Heart left ventricle (tissue), 16 donors: ENCODE results near the gene RPS8. TPM values are rescaled to one million over a fixed set of nuclear protein-coding genes. Genes with fewer than 3 reads are reported as not detected.
A peak's percentile ranks its signal among the peaks of the same experiment; 100 is the strongest.
"Not testable (repeated sequence)": the region's sequence is repeated elsewhere in the genome, so short reads cannot be mapped to it uniquely, and the experiment has no call there.

ENCODE experiments used
- ATAC-seq, 4 donors: fragments of 200-7000 bp; cut with Tn5 transposase; one replicate each; pipeline ENCODE4 v1.9.1; 2020 to 2022; ENCODE audit warnings: moderate library complexity in 4 of 4, mild to moderate bottlenecking in 3 of 4, moderate number of reproducible peaks in 1 of 4
- DNase-seq, 5 donors: peaks; one replicate each; pipeline ENCODE4 v3.0.0-alpha.2; 2020
- H3K27ac ChIP-seq, 12 donors: fragments of 200-600 bp; sonication (generic) in 4 of 12; one replicate each; pipeline versions ENCODE4 v1.5.0 to v1.8.0; 2016 to 2022; ENCODE audit warnings: mild to moderate bottlenecking in 2 of 12
- H3K27me3 ChIP-seq, 9 donors: fragments of 200-600 bp; sonication (generic) in 2 of 9; one replicate each; pipeline versions ENCODE4 v1.5.1 to v1.8.0; 2016 to 2022; ENCODE audit warnings: mild to moderate bottlenecking in 3 of 9
- H3K36me3 ChIP-seq, 9 donors: fragments of 200-600 bp; sonication (generic) in 2 of 9; one replicate each; pipeline versions ENCODE4 v1.5.0 to v1.8.0; 2018 to 2022; ENCODE audit warnings: mild to moderate bottlenecking in 2 of 9
- H3K4me1 ChIP-seq, 12 donors: fragments of 200-600 bp; sonication (generic) in 4 of 12; one replicate each; pipeline versions ENCODE4 v1.5.0 to v1.8.0; 2016 to 2022; ENCODE audit warnings: mild to moderate bottlenecking in 3 of 12
- H3K4me3 ChIP-seq, 12 donors: fragments of 200-600 bp; sonication (generic) in 4 of 12; one replicate each; pipeline versions ENCODE4 v1.5.0 to v1.8.0; 2017 to 2022; ENCODE audit warnings: mild to moderate bottlenecking in 9 of 12, moderate library complexity in 4 of 12
- H3K9me3 ChIP-seq, 12 donors: fragments of 200-600 bp; sonication (generic) in 4 of 12; one replicate each; pipeline versions ENCODE4 v1.5.0 to v1.8.0; 2016 to 2022; ENCODE audit warnings: mild to moderate bottlenecking in 1 of 12
- POLR2A ChIP-seq, 2 donors: fragments of 450-650 bp; IDR thresholded peaks; one replicate each; pipeline ENCODE4 v1.6.1; 2017; ENCODE audit warnings: antibody characterized with exemption in 2 of 2, mild to moderate bottlenecking in 2 of 2, moderate library complexity in 2 of 2
- WGBS, 4 donors: extraction: QIAGEN DNeasy Blood & Tissue Kit in 2 of 4; methylation state at CpG; one replicate each; pipeline versions ENCODE4 v1.1.5 to v1.1.7; 2013 to 2018; 5-methylcytosine and 5-hydroxymethylcytosine counted together
- intact Hi-C, 10 donors: fragments of 100-400 bp; cut with DNase I; formaldehyde crosslinking; loops; one replicate each; pipeline versions ENCODE4 v1.11.1 to v1.14.2; 2022
- polyA plus RNA-seq, 2 donors: library from polyadenylated mRNA; stranded (reverse); fragments of 200-250 nt; gene quantifications; one replicate each; pipeline ENCODE4 v1.2.3, GENCODE V29; 2013
- total RNA-seq, 9 donors: library from RNA; depleted of rRNA in 2 of 9; stranded (reverse); fragments of >200 nt in 2 of 9; fragmentation: NEBNext Ultra II Directional in 3 of 9; extraction: Animal tissue kit (Norgen Biotek cat#: 25700) in 3 of 9; gene quantifications; one replicate each; pipeline versions ENCODE4 v1.1.0 to v1.2.4, GENCODE V29; 2016 to 2023
- TF ChIP-seq, protein P1 (sequence below), 12 donors: fragments of 200-600 bp; sonication (generic) in 4 of 12; IDR thresholded peaks; one replicate each; pipeline versions ENCODE4 v1.5.0 to v1.8.0; 2018 to 2022; ENCODE audit warnings: antibody characterized with exemption in 12 of 12, mild to moderate bottlenecking in 5 of 12
- donor health status: ischemic (EF 13 %, LVEDD 7.1; RV severe dilation, severe dysfunction).
- donor health status: healthy with polysubstance abuse.
- donor health status: DM: no; HTN: yes; CAD: no.
- donor health status: DM: no; HTN: no; CAD: no.
- donor health status: ischemic (EF 25% LVEDD 6.9; RV normal size, moderate dysfunction).
- donor health status: ischemic (EF 25% LVEDD 5.7; RV mildly dilated, moderate dysfunction).
- donor health status: healthy.
- donor health status: DM: yes; HTN: yes; CAD: no.
- donor health status: ischemic (EF 35%, LVEDD 5.7; RV mildly dilated, moderate dysfunction).
- donor health status: nonischemic (EF 11% LVEDD 7.7; RV severe dilation, severe dysfunction).
- donor health status: DM: yes; HTN: yes; CAD: no.
- donor health status: PGD.
- donor health status: ischemic (EF 29% LVEDD 5.4; RV normal size, mild dysfunction).
- donor health status: nonischemic (EF 23%, LVEDD 6.1; RV moderate dilation, normal function).

The RPS8 gene
- total and polyA plus RNA-seq, 11 donors: 576 to 1,848 (median 967) TPM

DNA sequence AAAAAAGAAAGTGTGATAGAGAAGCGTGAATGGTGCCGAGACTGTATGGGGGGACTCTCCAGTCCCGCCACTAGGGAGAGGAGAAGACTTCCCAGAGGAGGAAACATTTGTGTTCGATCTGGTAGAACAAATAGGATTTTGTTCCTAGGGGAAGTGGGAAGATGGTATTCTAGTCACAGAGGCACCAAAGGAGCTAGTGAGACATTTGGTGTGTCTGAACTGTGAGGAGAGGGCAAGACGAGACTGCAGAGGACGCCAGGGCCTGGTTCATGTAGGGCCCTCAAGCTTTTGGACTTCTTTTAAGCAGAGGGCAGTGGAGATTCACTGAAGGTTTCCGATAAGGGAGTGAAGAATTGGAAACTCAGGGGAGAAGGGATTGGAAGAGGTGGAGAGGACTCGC, 35.9 kb downstream of the RPS8 start:
- Histone ChIP-seq H3K27ac (peak overlapping the region in 9 of 12 donors; percentile 3 to 100 (median 99)), H3K4me1 (peaks cover 8 to 84% (median 67%) of the 10 kb centered on the region in 12 donors), H3K36me3 (peaks cover 0 to 22% (median 9%) of the 10 kb centered on the region in 9 donors), H3K9me3 (no peaks in the 10 kb centered on the region), H3K27me3 (no peaks in the 10 kb centered on the region), H3K4me3 (peak overlapping the region in 1 of 12 donors; percentile 6)
- intact Hi-C loops: loop anchor here in 1 of 10 donors (10.0 kb wide), 1 partner anchor 76 kb away; the partner anchor contains the start of genes KIF2C and RNU5D-1
- no peak for ATAC-seq
- peak in 2 of 5 donors; percentile 10 to 13 for DNase-seq
- 66 to 77% (median 72%) methylated on average over 8 of the region's 8 CpGs for WGBS, 4 donors
- no peak for TF ChIP-seq POLR2A (IDR thresholded peaks at IDR 0.05)
- TF ChIP-seq, protein P1, sequence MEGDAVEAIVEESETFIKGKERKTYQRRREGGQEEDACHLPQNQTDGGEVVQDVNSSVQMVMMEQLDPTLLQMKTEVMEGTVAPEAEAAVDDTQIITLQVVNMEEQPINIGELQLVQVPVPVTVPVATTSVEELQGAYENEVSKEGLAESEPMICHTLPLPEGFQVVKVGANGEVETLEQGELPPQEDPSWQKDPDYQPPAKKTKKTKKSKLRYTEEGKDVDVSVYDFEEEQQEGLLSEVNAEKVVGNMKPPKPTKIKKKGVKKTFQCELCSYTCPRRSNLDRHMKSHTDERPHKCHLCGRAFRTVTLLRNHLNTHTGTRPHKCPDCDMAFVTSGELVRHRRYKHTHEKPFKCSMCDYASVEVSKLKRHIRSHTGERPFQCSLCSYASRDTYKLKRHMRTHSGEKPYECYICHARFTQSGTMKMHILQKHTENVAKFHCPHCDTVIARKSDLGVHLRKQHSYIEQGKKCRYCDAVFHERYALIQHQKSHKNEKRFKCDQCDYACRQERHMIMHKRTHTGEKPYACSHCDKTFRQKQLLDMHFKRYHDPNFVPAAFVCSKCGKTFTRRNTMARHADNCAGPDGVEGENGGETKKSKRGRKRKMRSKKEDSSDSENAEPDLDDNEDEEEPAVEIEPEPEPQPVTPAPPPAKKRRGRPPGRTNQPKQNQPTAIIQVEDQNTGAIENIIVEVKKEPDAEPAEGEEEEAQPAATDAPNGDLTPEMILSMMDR (IDR thresholded peaks at IDR 0.05): no peak

DNA sequence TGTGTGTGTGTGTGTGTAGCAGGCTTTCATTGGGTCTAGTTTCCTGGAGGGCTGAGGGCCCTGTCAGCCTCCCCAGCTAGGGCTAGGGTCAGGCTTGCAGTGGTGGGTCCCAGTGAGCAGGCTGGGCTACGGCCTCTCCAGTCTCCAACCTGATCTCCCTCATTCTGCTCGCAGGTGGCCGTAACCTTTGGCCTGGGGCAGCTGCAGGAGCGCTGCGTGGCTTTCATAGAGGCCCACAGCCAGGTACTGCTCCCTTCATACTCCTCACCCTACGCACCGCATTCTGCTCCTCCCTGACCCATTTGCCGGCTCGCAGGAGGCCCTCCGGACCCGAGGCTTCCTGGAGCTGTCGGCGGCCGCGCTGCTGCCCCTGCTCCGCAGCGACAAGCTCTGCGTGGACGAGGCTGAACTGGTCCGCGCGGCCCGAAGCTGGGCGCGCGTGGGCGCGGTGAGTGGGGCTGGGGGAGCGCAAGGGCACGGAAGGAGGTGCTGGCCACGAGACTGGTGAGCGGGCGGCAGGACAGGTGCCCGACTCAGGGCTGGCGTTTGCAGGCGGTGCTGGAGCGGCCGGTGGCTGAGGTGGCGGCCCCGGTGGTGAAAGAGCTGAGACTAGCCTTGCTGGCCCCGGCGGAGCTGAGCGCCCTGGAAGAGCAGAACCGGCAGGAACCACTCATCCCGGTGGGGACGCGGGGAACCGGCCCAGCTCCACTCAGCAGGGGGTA, 37.6 kb downstream of the RPS8 start:
- Histone ChIP-seq H3K4me3 (peak overlapping the region; percentile 6 to 66 (median 55)), H3K27ac (peak overlapping the region; percentile 7 to 90 (median 88)), H3K36me3 (peaks cover 0 to 18% (median 5%) of the 10 kb centered on the region in 9 donors), H3K4me1 (peaks cover 0 to 66% (median 51%) of the 10 kb centered on the region in 12 donors), H3K27me3 (no peaks in the 10 kb centered on the region), H3K9me3 (no peaks in the 10 kb centered on the region)
- no peak for TF ChIP-seq POLR2A (IDR thresholded peaks at IDR 0.05)
- TF ChIP-seq, protein P1 (IDR thresholded peaks at IDR 0.05): no peak
- peak in 2 of 5 donors; percentile 44 to 68 for DNase-seq
- WGBS, 4 donors: 53 to 71% (median 61%) methylated on average over 32 to 48 of the region's 48 CpGs
- intact Hi-C loops: loop anchor here in 1 of 10 donors (10.0 kb wide), 1 partner anchor 78 kb away; the partner anchor contains the start of genes KIF2C and RNU5D-1
- peak in 1 of 4 donors; percentile 2 for ATAC-seq

DNA sequence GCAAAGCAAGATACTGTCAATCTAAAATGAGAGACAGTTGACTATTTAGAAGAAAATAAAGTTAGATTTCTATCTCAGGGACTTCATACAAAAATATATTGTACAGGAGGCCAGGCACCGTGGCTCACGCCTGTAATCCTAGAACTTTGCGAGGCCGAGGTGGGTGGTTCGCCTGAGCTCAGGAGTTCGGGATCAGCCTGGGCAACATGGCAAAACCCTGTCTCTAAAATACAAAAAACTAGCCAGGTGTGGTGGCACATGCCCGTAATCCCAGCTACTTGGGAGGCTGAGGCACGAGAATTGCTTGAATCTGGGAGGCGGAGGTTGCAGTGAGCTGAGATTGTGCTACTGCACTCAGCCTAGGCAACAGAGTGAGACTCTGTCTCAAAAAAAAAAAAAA, 40.6 kb downstream of the RPS8 start:
- peaks cover 0 to 64% (median 38%) of the 10 kb centered on the region in 12 donors for H3K4me1 ChIP-seq
- not testable (repeated sequence) for H3K4me3 ChIP-seq, H3K27me3 ChIP-seq, H3K27ac ChIP-seq, H3K9me3 ChIP-seq, ATAC-seq
- H3K36me3 ChIP-seq: peaks cover 0 to 18% (median 5%) of the 10 kb centered on the region in 9 donors
- intact Hi-C loops: loop anchor here in 1 of 10 donors (10.0 kb wide), 1 partner anchor 81 kb away; the partner anchor contains the start of genes KIF2C and RNU5D-1
- 86 to 97% (median 91%) methylated on average over 9 of the region's 9 CpGs for WGBS, 4 donors
- peak in 2 of 5 donors; percentile 2 to 20 for DNase-seq

DNA sequence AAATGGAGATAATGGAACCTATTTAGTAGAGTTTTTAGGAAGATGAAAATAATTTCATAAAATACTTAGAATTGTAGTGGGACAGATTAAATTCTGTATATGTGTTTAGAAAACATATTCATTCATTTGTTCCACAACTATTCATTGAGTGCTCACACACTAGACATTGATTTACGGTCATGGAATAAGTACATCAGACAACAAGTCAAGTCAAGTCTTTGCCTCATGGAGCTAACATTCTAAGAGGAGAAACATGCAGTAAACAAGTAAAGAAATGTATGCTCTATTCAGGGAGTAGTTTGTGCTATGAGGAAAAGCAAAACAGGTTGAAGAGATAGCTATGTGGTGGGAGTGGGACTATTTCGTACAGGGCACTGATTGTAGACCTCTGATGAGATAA, 42.0 kb downstream of the RPS8 start:
- Histone ChIP-seq H3K9me3 (no peaks in the 10 kb centered on the region), H3K27ac (no peak overlapping the region), H3K36me3 (peaks cover 0 to 18% (median 5%) of the 10 kb centered on the region in 9 donors), H3K4me1 (peaks cover 0 to 53% (median 27%) of the 10 kb centered on the region in 12 donors), H3K27me3 (no peaks in the 10 kb centered on the region), H3K4me3 (no peak overlapping the region)
- no peak for ATAC-seq
- 78 to 84% (median 81%) methylated on average over 2 of the region's 2 CpGs for WGBS, 4 donors
- intact Hi-C loops: loop anchor here in 1 of 10 donors (10.0 kb wide), 1 partner anchor 83 kb away; the partner anchor contains the start of genes KIF2C and RNU5D-1
- TF ChIP-seq, protein P1 (IDR thresholded peaks at IDR 0.05): no peak
- TF ChIP-seq POLR2A (IDR thresholded peaks at IDR 0.05): no peak
- no peak for DNase-seq
